DLD1 (cell line): Measurements from ENCODE around the gene ERC1.

ENCODE experiments used
- in situ Hi-C: cut with HindIII; loops from 2 replicates; pipeline ENCODE4 v1.10.0; 2017; ENCODE audit warnings: low sequenced_read_pairs

The ERC1 gene

DNA sequence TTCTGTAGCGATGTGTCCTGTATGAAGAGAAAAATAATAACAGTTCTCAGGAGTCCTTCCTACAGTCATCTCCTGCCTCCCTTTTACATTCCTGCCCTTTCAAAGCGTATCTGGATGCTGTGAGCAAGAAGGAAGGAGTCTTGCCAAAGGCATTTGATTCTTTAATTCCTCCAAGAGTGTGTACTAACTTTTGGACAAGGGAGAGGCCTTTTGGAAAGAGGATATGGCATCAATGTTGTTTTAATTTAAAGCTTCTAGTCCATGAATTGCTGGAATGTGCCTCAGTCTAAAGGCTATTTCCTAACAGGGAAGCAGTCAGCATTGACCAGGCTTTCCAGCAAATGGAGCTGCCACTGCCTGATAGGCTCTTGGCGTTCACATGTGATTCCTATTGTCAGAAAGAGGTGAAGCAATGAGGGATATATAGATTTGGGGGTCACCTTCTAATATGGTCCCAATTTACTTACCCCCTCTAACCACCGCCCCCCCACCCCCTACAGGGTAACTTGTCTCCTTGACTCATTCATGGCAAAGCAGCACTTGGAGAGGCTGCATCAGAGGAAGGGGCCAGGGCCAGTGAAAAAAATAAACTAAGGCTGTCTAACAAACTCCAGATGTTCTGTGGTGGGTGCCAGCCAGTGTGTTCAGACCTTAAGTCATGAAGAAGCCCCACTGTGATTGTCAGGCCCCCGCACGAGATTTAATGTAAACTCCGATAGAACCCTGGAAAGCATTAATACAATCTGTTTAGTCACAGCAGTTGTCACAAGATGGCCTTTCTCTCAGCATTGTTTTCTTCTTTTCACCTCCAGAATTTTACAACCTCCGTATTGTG, 383.1 kb downstream of the ERC1 start:
- in situ Hi-C loops = no loop called here

DNA sequence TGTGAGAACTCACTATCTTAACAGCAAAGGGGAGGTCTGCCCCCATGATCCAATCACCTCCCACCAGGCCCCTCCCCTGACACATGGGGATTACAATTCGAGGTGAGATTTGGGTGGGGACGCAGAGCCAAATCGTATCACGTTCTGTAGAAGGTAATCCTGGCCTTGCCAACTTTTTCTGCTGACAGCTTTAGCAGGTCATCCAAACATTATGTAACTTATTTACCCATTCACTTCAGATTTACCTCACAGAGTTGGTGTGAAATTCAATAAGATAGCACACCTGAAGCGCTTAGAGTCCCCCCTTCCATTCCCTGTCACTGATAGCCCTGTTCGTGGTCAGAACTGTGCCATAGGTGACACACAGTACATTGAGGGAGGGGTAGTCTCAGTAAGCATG, 384.3 kb downstream of the ERC1 start:
- in situ Hi-C loops = no loop called here

DNA sequence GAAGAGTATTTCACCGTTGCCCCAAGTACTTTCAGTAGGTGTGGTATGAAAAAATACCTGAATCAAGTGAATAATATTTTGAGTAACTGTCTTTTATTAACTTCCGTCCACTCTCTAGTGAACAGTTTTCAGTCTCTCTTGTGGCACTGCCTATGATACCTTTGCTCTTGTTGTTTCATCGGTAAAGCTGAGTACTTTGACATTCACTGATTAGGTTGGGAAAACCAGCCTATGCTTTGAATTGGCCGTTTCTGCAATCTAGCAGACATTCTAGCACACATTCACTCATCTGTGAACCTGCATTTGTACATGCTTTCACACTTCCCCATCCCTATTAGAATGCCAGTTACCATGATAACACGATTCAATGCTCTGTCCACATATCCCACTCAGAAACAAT, 386.1 kb downstream of the ERC1 start:
- in situ Hi-C loops = no loop called here

DNA sequence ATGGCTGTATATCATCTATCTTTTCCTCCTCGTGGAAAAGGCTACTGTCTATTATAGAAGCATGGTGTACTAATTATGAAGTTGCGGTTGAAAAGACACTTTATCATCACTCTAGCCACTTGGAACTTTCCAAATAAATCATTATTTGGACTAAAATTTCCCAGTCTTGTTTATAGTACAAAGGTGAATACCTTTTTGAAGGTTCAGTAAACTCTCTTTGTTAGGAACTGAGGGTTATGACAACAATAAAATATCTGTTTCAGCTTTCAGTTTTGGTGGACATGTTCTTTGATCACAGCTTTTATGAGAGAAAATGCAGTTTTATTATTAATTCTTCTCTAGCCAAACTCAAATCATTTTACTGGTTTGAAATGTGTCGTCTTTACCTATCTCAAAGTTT, 386.7 kb downstream of the ERC1 start:
- in situ Hi-C loops = no loop called here

DNA sequence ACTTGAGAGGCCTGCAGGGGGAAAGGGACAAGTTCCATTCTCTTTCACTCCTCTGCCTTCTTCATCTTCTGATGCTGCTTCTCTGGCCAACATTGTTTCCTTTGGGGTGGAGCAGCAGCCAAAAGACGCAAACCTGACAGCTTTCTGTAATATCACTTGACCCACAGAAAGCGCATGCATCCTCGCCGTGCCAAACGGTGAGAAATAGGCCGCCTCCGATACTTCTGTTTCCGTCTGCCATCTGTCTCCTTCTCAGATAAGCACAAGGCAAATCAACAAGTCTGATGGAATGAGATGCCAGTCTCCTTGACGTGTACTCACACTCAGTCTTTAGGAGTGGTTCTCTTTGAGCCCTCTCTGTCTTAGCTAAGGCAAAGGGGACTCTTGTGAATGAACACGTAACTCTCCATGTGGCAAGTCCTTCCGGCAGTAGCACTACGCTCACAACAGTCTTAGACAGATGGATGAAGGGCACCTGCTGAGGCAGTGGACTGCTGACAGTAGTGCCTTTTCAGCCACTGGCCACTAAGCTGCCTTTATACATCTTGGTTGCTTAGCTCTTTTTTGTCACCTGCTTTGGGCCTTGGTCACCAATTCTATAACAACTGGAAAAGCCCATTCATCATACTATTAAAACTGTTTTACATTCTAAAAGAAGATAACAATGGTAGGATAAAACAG, 389.3 kb downstream of the ERC1 start:
- in situ Hi-C loops = no loop called here

DNA sequence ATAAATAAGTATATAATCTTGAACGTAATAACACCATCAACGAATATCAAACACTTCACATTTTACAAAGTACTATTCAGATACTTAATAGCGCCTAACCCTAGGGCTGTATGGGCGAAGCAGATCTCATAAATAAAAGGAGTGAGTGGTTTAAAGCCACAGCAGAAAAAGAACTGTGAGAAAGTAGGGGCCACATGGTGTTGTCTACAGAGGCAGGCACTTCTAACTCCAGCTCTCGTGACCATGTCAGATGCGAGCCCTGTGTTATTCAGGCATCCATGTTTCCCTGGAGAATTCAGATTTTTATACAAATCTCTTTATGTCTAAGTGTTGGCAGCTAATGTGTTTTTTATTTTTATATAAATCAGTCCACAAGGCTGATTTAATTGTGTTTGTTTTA, 391.1 kb downstream of the ERC1 start:
- in situ Hi-C loops = no loop called here

DNA sequence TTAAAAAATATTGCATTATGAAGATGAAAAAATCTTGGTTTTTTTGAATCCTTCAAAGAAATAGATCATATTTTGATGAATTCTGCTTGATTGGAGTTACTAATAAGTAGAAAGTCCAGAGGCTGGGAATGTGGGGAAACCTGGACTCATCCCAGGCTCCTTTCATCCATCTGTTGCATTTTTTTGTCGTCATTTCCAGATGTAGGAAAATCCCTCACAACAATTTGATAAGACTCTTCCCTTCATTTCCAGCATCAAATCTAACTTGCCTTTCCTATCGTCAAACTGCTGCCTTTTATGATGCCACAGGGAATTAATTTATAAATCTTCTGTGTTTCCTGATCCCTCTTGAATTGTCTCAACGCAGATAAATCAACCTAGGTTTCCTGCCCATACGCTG, 391.8 kb downstream of the ERC1 start:
- in situ Hi-C loops = no loop called here

DNA sequence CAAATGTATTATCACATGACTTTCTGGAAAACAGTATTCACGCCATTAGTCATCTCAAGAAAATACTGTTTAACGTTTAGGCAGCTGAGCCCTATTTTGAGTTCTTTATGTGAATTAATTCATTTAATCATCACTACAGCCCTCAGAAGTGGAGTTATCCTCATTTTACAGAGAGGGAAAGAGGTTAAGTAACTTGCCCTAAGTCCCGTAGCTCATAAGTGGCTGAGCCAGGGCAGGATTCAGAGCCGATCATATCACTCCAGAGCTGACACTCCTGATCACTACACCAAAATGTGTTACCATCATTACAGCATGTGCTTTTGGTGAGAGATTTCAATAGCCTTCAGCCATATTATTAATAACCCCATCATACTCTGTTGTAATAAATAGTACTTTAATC, 392.7 kb downstream of the ERC1 start:
- in situ Hi-C loops = no loop called here

DNA sequence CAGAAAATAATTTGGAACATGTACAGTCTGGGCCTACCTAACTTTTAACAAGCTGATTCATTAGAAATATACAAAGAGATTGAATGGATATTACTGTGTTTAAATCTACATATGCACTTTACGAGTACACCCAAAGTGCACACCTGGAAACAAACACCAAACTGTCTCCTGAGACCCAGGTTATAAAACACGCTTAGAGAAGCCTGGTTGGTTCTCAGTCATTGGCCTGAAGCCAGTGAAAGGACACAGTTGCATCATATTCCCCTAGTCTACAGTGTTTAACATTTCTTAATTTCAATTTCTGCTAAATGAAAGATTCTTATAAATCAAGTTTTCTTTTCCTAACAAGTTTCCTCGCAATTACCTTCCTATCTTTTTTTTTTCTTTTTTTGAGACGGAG, 393.9 kb downstream of the ERC1 start:
- in situ Hi-C loops = no loop called here

DNA sequence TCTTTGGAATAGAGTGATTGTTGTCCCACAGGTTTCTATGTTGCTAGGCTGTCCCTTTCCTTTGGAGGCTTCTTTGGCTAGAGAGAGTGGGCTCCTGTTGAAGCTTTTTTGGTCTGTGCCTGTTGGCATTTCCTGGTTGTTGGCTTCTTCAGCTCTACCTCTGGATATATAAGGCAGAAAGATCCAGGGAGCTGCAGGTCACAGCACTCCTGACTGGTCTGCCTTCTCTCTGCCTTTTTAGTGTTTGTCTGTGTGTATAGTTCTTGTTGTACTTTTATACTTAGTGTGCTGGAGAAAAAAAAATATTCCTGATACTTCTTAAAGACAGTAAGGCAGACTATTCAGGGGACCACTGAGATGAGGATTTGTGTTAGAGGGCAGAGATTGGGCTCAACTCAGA, 400.7 kb downstream of the ERC1 start:
- in situ Hi-C loops = no loop called here

DNA sequence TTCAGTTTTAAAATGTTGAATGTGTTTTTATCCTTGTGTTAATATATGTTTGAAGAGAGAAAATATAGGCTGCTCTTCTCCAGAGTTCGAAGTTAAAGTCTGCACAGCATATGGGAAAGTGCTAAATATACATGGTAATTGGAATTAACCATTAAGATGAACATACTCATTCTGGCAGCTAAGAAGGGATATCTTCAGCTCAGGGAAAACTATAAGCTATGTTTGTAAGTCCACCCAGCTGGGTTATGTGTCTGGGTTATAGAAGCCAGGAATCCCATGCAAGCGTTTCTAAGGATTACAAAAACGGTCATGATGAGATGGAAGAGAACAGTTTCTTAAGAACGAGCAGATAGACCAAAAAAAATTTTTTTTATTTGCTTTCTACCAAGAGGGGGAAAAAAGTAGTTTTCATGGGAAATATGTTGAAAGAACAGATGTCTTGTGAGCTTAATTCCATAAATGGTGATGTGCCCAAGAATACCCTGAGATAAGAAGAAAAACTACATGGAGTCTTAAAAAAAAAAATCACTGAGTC, 404.5 kb downstream of the ERC1 start:
- in situ Hi-C loops = no loop called here

DNA sequence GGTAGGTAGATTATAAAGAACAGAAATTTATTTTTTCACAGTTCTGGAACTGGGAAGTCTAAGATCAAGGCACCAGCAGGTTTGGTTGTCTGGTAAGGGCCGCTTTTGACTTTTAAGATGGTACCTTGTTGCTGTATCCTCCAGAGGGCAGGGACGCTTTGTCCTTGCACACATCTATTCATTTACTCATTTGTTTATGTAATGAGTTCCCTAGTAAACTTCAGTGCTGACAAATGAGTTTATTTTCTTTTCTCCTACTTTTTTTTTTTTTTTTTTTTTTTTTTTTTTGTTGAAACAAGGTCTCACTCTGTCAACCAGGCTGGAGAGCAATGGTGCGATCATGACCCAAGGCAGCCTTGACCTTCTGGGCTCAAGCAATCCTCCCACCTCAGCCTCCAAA, 407.6 kb downstream of the ERC1 start:
- in situ Hi-C loops = no loop called here

DNA sequence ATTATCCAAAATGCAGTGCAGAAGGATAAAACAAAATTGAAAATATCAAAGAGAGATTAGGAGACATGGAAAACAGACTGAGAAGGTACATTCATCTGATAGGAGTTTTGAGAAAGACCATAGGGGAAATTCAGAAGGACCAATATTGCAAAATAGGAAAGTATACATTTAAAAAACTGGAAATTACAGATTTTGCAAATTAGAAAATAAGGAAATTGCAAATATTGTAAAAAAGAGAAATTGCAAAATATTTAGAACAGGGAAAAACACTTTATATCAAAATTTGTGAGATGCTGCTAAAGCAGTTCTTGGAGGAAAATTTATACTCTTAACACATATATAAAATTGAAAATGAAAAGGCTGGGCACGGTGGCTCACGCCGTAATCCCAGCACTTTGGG, 410.9 kb downstream of the ERC1 start:
- in situ Hi-C loops = no loop called here

DNA sequence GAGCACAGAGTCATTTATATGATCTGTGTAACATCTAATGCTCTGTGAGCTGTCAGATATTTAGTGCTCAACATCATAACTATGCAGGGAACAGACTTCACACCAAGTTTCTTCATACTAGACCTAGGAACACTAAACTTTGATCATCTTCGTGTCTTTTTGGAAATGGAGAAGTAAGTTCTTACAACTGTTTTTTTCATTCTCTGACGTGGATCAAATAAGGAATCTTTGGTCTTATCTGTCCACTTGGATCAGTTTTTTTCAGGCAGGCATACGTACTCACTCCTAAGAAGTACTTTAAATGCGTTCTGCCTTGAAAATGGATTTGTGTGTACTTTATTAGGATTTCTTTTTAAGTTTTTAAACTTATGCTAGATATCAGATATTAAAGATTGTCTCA, 412.4 kb downstream of the ERC1 start:
- in situ Hi-C loops = no loop called here

DNA sequence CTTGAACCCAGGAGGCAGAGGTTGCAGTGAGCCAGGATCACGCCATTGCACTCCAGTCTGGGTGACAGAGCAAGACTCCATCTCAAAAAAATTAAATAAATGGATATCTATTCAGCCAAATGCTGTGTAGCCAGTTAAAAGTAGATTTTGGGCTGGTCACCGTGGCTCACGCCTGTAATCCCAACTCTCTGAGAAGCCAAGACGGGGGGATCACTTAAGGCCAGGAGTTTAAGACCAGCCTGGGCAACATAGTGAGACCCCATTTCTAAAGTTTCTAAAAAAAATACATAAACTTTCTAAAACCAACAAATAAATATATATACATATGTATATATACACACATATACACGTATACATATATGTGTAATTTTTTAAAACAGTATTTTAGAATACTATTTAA, 414.6 kb downstream of the ERC1 start:
- in situ Hi-C loops = no loop called here

DNA sequence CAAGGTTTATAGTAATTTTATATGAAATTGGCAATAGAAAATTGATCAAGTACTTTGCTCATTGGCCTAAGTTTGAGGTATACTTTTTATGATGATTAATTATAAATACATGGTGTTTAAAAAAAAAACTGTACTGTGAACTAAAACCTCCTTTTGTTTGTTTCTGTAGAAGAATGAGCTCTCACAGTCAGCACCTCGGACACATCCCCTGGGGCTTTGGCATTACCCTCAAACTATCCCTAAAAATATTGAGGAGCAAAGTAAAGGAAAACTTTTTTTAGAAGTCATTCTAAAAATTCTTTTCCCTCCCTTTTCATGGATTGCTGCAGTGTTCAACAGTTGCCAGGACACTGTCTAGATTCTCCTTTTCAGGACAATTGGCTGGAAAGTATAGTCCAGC, 419.8 kb downstream of the ERC1 start:
- in situ Hi-C loops = no loop called here

DNA sequence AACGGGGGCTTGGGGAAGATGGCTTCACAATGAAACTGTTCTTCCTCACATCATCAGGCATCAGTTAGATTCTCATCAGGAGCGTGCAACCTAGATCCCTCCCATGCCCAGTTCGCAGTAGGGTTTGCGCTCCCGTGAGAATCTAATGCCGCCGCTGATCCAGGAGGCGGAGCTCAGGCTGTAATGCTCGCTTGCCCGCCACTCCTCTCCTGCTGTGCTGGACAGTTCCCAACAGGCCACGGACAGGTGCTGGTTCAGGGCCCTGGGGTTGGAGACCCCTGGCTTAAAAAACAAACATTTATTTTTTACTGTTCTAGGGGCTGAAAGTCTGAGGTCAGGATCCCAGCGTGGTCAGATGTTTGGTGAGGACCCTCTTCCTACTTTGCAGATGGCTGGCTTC, 422.9 kb downstream of the ERC1 start:
- in situ Hi-C loops = no loop called here

DNA sequence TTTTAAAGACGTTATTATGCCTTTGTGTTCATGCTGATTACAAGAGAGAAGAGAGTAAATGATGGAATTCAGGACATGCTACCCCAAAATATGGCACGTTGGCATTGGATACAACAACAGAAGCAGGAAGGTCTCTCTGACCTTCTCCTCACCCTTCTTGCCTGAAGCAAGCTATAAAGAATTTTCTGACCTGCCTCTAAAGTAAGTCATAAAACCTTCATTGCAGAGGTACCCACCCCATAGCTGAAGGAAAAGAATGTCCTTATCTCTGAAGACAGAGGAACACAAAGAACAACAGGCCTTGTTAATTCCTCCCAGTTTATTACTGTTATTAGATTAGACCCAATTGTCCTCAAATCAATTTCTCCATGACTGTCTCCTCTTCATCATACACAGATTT, 427.1 kb downstream of the ERC1 start:
- in situ Hi-C loops = no loop called here

DNA sequence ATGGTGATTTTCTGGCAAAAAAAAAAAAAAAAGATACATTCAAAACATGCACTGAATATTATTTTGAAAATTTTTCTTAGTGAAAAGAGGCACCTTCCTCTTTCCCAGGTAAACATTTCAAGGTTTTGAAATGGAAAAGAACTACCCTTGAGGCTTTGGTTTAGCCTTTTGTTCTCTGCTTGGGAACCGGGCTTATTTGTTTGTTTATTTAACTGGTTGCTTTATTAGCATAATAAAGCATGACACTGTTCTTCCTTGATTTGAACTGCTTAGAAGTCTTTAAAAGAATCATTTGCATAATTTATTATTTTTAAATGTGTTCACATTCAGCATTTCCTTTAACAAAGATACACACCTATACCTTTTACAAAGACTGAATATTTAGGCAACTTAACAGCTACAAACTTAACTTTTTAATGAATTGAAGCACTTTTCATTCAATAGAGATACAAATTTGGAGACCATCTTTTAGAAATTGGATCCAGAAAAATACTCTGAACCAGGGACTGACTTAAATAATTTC, 428.9 kb downstream of the ERC1 start:
- in situ Hi-C loops = no loop called here

DNA sequence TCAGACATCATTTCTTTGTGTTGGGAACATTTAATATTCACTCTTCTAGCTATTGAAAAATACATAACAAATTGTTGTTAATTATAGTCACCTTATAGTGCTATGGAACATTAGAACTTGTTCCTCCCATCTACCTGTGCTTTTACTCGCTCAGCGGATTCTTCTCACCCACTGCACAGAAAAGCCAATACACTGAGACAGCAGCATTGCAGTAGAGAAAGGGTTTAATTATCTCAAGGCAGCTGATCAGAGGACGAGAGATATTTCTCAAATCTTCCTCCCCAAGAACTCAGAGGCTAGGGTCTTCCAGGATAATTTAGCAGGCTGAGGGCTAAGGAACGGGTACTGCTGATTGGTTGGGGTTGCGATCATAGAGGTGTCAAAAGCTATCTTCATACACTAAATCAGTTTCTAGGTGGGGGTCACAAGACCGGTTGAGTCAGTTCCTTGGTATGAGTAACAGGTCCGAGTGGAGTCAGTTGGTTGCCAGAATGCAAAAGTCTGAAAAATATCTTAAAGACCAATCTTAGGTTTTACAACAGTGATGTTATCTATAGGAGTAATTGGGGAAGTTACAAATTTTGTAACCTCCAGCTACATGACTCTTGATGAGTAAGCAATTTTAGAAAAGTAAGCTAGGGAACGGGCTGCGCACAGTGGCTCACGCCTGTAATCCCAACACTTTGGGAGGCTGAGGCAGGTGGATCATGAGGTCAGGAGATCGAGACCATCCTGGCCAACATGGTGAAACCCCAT, 430.2 kb downstream of the ERC1 start:
- in situ Hi-C loops = no loop called here

DNA sequence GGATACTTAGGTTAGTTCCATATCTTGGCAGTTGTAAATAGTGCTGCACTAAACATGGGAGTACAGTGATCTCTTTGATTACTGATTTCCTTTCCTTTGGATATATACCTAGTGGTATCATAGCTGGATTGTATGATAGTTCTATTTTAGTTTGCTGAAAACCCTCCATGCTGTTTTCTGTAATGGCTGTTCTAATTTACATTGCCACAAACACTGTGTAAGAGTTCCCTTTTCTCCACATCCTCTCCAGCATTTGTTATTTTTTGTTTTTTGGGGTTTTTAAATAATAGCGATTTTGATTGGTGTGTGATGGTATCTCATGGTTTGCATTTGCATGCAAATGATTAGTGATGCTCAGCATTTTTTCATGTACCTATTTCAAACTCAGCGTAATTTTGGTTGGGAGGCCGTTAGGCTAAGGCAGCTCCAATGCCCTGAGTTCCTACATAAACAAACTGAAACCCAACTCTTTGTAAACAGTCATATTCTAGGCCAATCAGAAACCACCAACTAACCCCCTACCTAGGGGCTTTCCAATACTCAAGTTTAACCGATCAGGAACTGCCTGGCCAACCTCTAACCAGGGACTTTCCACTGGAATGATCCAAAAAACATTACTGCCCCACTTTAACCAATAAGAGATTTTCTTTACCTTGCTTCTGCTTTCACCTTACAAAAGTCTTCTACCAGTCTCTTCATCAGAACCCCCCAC, 431.7 kb downstream of the ERC1 start:
- in situ Hi-C loops = no loop called here
